Neuron (in vitro differentiated cells): ENCODE results near the gene PKP4.

Experiments
- H2AFZ ChIP-seq: one replicate; pipeline ENCODE4 v1.6.1; 2013; ENCODE audit warnings: low read depth, mild to moderate bottlenecking, inconsistent platforms, low read length, moderate library complexity
- H3K27me3 ChIP-seq: one replicate; pipeline ENCODE4 v1.6.1; 2013; ENCODE audit warnings: low read length; ENCODE audit not compliant: insufficient read depth
- H3K36me3 ChIP-seq: one replicate; pipeline ENCODE4 v1.6.1; 2013; ENCODE audit warnings: low read length; ENCODE audit not compliant: insufficient read depth
- H3K4me1 ChIP-seq: one replicate; pipeline ENCODE4 v1.6.1; 2013; ENCODE audit warnings: low read length; ENCODE audit not compliant: insufficient read depth
- H3K4me3 ChIP-seq: 2 replicates; pipeline ENCODE4 v1.5.1; 2013; ENCODE audit warnings: mild to moderate bottlenecking, low read length, moderate library complexity
- H3K9me3 ChIP-seq: one replicate; pipeline ENCODE4 v1.6.1; 2013; ENCODE audit warnings: low read length

The PKP4 gene

DNA sequence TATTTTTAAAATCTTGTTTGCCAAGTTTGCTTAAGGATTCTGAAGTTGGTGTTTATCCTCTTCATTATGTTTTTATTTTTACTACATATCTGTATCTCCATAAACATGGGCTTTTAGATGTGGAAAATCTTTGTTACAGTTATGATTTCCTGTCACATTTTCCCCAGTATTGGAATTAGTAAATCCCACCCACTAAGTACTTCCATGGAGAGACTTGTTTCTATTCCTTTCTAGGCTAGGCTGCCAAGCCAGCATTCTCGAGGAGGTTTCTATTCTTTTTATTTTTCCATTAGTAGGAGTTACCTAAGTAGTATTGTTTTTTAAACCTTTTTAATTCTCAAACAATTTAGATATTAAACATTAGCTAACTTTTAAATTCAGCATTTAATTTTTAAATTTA is 22.1 kb downstream of the PKP4 start:
- no peaks in the 10 kb centered on the region for H3K36me3 ChIP-seq
- H3K4me1 ChIP-seq, result no peaks in the 10 kb centered on the region
- no peak overlapping the region for H3K4me3 ChIP-seq
- no peak overlapping the region for H2AFZ ChIP-seq
- no peaks in the 10 kb centered on the region for H3K9me3 ChIP-seq
- no peaks in the 10 kb centered on the region for H3K27me3 ChIP-seq

DNA sequence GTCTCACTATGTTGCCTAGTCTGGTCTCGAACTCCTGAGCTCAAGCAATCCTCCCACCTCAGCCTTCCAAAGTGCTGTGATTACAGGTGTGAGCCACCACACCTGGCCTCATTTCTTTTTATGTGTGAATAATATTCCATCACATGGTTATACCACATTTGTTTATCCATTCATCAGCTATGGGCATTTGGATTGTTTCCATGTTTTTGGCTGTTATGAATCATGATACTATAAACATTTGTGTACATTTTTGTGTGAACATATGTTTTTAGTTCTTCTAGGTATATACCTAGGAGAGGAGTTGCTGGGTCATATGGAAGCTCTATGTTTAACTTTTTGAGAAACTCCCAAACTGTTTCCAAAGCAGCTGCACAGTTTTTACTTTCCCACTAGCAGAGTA is 24.4 kb downstream of the PKP4 start:
- Histone ChIP-seq H3K4me3 (no peak overlapping the region), H3K4me1 (no peaks in the 10 kb centered on the region), H3K9me3 (no peaks in the 10 kb centered on the region), H3K27me3 (no peaks in the 10 kb centered on the region), H3K36me3 (no peaks in the 10 kb centered on the region), H2AFZ (no peak overlapping the region)

DNA sequence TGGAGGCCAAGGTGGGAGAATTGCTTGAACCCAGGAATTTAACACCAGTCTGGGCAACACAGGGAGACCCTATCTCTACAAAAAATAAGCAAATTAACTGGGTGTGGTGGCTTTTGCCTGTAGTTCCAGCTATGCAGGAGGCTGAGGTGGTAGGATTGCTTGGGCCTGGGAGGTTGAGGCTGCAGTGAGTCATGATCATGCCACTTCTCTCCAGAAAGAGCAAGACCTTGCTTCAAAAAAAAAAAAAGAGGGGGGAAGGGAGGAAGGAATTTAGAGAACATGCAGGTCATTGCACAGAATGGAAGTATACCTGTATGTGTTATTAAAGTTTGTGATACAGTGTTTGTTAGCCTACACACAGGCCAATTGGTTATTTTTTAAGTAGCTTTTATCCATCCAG is 25.8 kb downstream of the PKP4 start:
- Histone ChIP-seq H3K4me3 (no peak overlapping the region), H3K9me3 (no peaks in the 10 kb centered on the region), H2AFZ (no peak overlapping the region), H3K4me1 (no peaks in the 10 kb centered on the region), H3K27me3 (no peaks in the 10 kb centered on the region), H3K36me3 (no peaks in the 10 kb centered on the region)

DNA sequence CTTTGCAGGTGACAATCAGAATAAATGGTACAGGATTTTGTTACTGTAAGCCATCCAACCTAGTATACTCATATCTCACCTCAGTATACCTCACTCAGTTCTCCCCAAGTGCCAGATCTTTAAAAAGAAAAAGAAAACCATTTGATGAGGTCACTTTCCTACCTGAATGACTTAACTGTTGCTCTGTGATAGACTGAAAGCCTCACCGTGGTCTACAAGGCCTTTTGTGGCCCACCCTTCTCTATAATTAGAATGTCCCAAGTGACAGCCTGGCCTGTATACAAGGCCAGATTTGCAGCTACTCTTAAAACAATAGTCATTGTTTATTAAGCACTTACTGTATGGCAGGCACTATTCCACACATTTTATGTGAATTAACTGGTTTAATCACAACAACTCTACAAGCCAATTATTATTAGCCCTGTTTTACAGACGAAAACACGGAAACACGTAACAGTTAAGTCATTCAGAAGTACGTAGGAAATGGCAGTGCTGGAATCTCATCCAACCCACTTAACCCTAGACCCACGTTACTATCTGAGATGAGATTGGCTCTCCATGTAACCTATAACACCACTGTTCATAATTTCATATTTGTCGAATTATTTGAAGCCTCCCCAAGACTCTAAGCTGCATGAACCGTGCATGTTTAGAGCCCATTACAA is 28.3 kb downstream of the PKP4 start:
- Histone ChIP-seq H3K4me3 (no peak overlapping the region), H3K36me3 (no peaks in the 10 kb centered on the region), H3K9me3 (no peaks in the 10 kb centered on the region), H3K27me3 (no peaks in the 10 kb centered on the region), H3K4me1 (peaks cover 13% of the 10 kb centered on the region), H2AFZ (no peak overlapping the region)

DNA sequence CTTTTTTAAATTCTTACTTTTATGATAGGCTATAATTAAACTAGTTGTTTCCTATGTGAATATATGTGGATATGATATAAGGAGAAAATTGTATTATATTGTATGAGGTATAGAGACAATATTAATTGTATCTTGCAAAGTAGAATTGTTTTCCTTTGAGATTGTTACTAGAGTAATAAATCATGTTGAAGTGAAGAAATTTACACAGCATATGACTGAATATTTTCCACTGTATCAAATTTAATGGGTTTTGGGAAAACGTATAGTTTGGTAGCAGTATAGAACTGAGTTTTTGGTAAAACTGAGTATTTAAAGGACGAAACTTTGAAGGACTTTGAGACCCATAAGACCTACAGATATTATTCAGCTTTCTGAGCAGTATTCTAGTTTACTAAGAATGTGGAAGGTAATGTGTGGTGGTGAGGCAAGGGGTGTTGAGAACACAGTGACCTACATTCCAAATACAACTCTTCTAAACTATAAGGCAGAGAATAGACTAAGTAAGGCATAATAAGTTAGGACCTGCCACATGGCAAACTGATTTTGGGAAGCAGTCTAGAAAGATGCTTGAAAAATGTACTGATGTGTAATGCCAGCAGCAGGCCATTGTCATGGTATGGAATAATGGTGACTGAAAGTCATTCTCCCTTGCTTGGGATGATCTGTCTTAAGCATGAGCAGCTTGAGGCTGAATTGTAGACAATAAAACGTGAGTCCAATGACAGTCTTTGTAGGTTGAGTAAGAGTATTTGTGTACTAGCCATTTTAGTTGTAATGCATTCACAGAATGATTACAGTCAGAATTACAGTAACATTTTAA is 29.6 kb downstream of the PKP4 start:
- H3K27me3 ChIP-seq, result no peaks in the 10 kb centered on the region
- H3K36me3 ChIP-seq, result no peaks in the 10 kb centered on the region
- H3K9me3 ChIP-seq, result no peaks in the 10 kb centered on the region
- peaks cover 17% of the 10 kb centered on the region for H3K4me1 ChIP-seq
- no peak overlapping the region for H2AFZ ChIP-seq
- H3K4me3 ChIP-seq, result no peak overlapping the region

DNA sequence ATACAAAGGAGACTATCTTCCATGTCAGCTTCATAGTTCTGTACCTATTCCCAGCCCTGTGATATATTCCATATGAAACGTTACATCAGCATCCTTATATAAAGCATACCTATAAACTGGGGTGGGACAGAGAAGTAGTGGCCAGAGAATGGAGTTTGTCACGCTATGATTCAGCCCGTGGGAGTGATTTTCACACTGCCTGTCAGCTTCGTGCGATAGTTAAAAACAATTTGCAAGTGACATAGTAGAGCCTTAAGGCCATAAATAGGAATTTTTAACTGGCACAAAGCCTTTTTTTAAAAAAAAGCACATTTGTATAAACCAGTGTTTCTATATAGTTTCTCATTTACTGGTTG is 30.2 kb downstream of the PKP4 start:
- Histone ChIP-seq H3K4me3 (no peak overlapping the region), H3K9me3 (no peaks in the 10 kb centered on the region), H3K27me3 (no peaks in the 10 kb centered on the region), H3K4me1 (peaks cover 17% of the 10 kb centered on the region), H3K36me3 (no peaks in the 10 kb centered on the region), H2AFZ (no peak overlapping the region)

DNA sequence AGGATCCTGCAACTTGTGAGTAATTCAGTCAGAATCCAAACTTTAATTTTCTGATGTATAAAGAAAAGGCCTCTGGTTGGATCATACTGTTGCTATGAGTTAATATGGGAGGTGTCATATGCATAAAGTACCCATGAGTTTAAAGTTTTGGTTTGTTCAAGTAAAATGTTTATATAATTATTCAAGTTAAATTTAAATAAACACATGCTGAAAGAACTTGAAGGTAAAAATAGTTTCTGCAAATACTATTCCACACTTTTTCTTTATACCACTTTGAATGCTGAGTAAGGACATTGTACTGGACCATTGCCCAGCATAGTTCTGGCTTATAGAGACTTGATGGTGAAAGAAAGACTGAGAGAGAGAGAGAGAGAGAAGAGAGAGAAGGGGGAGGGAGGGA is 30.7 kb downstream of the PKP4 start:
- H3K27me3 ChIP-seq, result no peaks in the 10 kb centered on the region
- no peak overlapping the region for H3K4me3 ChIP-seq
- H2AFZ ChIP-seq, result no peak overlapping the region
- no peaks in the 10 kb centered on the region for H3K36me3 ChIP-seq
- no peaks in the 10 kb centered on the region for H3K9me3 ChIP-seq
- H3K4me1 ChIP-seq, result peaks cover 17% of the 10 kb centered on the region

DNA sequence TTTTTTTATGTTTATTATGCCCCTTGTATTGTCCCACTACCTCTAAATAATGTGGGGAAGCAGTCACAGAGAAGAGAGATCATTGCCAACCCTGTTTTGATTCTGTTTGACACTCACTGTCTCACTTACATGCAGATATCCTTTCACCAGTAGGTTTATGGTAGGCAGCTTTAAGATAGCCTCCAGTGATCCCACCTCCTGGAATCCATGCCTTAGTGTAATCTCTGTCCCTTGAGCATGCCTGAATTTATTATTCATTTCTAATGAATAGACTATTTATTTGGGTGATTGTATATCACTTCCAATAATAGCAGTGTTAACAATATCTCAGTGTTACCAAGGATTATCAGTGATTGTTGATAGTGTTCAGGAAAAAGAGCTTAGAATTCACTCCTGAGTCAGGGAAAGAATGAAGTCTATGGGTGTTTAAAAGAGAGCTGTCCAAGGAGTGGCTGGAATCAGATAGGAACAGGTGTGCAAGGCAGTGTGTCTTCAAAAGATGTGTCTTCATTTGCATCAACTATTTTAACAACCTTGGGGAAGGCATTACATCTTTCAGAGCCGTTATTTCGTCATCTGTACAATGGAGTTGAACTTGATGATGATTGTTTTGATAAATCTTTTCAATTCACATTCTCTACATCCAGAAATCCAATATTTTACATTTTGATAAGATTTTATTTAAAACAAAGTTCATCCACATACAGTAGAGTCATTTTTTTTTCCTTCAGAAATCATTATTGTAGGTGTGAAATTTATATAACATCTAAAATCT is 31.9 kb downstream of the PKP4 start:
- Histone ChIP-seq H3K4me3 (no peak overlapping the region), H3K9me3 (no peaks in the 10 kb centered on the region), H3K4me1 (peaks cover 17% of the 10 kb centered on the region), H3K36me3 (no peaks in the 10 kb centered on the region), H3K27me3 (no peaks in the 10 kb centered on the region), H2AFZ (no peak overlapping the region)

DNA sequence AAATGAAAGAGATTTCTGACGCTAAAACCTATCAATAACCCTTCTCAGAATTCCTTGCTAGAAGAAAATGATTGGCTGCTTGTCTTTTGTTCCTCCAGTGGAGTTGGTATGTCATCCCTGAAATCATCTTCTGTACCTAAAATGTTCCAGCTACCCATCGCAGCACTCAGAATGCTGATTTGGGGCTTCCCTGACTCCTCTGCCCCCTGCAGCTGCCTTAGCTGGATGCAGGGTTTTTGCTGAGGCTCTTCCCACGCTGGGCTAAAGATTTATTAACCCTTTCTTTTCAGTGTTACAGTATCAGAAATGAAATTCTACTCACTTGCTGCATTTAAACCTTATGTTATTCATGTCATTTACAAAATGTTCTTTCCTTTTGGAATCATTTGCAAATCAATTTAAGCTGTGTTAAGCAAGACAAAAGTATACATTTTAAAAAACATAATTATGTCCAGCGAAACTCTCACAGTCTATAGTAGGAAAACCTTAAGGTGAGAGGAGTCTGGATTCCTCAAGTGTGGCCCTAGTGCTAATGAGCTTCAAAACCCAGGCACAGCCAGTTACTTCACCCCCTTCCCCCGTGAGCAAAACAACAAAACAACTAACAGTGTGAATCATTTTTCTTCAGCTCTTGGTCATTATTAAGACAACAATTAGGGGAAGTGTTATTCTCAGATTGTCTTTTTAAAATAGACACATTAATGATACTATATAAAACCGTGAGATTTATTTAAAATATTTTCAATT is 32.8 kb downstream of the PKP4 start:
- Histone ChIP-seq H3K36me3 (no peaks in the 10 kb centered on the region), H3K4me3 (no peak overlapping the region), H3K27me3 (no peaks in the 10 kb centered on the region), H2AFZ (no peak overlapping the region), H3K9me3 (no peaks in the 10 kb centered on the region), H3K4me1 (peaks cover 17% of the 10 kb centered on the region)

DNA sequence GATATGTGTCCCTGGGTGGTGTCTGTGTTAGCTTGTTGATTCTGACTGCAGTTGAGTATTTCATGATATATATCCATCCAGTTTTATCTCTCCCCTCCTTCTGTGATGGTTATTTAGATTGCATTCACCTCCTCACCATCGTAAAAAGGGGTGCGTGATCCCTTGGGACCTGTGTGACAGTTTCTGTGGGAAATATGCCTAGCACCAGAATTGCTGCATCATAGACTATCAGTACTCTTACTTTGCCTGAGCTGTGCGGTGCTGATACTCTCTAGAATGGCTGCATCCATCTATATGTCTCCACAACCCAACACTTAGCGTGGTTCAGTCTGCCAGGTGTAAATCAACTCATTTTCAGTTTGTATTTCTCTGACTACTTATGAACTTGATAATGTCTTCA is 34.3 kb downstream of the PKP4 start:
- Histone ChIP-seq H3K4me1 (peaks cover 17% of the 10 kb centered on the region), H3K4me3 (no peak overlapping the region), H3K36me3 (no peaks in the 10 kb centered on the region), H3K27me3 (no peaks in the 10 kb centered on the region), H2AFZ (no peak overlapping the region), H3K9me3 (no peaks in the 10 kb centered on the region)

DNA sequence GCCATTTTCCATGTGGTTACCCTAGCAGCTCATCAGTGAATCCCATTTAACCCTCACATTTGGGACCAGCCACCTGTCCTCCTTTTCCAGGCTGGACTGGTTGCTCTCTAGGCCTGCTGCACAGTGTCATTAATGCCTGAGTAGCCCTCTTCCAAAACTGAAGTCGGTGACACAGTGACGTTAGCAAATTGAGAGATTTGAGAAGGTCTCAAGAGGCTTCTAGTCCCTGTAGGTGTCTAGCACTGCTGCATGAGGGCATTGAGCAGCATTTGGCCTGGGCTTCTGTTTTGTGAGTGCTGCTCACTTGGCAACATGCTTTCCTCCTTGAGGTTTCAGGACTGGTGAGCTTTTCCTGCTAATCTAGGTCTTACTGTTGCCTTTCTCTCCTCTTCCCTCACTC is 36.7 kb downstream of the PKP4 start:
- Histone ChIP-seq H3K4me3 (no peak overlapping the region), H3K36me3 (no peaks in the 10 kb centered on the region), H3K27me3 (no peaks in the 10 kb centered on the region), H2AFZ (no peak overlapping the region), H3K4me1 (peaks cover 17% of the 10 kb centered on the region), H3K9me3 (no peaks in the 10 kb centered on the region)

DNA sequence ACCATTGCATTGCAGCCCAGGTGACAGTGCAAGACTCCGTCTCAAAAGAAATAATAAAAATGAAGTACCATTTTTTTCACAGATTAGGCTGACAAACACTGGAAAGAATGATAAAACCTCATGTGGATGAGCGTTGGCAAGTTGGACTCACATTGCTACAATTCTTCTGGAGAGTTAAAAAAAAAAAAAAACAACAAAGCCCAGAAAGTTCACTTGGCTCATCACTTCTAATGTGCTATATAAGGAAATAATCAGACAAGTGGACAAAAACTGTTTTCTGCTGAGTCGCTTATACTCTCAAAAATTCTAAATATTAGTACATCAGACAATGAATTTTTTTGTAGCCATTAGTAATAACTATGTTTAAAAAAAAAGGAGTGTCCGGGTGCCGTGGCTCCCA is 38.4 kb downstream of the PKP4 start:
- Histone ChIP-seq H3K9me3 (no peaks in the 10 kb centered on the region), H3K27me3 (no peaks in the 10 kb centered on the region), H3K36me3 (no peaks in the 10 kb centered on the region), H3K4me3 (no peak overlapping the region), H3K4me1 (peaks cover 3% of the 10 kb centered on the region), H2AFZ (no peak overlapping the region)

DNA sequence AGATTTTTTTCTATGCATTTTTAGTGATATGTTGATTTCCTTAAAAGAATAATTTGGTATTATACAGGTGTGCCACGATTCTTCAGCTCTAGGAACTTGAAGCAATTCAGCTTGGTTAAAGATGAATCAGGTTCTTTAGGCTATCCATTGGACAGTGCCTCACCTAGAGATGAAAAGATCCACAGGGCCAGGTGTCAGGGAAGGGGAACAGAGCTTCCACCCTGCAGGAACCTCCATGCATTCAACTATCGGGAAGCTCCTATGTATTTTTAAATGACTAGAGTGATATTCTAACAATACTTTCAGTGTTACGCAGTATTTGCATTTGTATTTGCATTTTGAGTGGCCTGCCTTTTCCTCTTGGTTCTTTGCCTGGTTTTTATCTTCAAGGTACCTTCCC is 40.2 kb downstream of the PKP4 start:
- Histone ChIP-seq H2AFZ (no peak overlapping the region), H3K4me1 (no peaks in the 10 kb centered on the region), H3K27me3 (no peaks in the 10 kb centered on the region), H3K36me3 (no peaks in the 10 kb centered on the region), H3K4me3 (no peak overlapping the region), H3K9me3 (no peaks in the 10 kb centered on the region)
